Esophagus mucosa (tissue), 1 donor: ENCODE results near the gene ZNF746. TPM values are rescaled to one million over a fixed set of nuclear protein-coding genes. Genes with fewer than 3 reads are reported as not detected.
"Not testable (repeated sequence)": the region's sequence is repeated elsewhere in the genome, so short reads cannot be mapped to it uniquely, and the experiment has no call there.

Source experiments
- ATAC-seq: fragments of 200-7000 bp; cut with Tn5 transposase; one replicate; pipeline ENCODE4 v1.9.1; 2020
- total RNA-seq: library from RNA; stranded (reverse); gene quantifications from one replicate; pipeline ENCODE4 v1.2.4, GENCODE V29; 2023
- donor health status: DM: yes; HTN: yes; CAD: no.

The ZNF746 gene
- total RNA-seq, 1 donor from 2014 or later: 7.9 TPM

DNA sequence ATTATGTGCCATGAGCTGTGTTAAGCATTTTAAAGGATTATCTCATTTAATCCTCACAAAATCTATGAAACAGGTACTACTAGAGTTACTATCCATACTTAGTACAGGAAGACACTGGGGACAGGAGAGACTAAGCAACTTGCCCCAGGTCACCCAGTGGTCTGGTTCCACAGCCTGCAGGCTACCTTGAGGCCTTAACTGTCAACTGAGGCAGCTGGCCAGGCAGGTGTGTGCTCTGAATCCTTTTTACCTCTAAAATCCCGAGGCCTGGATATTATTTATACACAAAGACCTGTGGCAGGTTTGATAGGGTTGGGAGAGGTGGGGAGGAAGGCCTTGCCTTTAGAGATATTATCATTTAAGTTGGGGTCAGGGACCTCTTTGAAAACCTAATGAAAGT lies 39.8 kb downstream of the ZNF746 start:
- ATAC-seq: no peak

DNA sequence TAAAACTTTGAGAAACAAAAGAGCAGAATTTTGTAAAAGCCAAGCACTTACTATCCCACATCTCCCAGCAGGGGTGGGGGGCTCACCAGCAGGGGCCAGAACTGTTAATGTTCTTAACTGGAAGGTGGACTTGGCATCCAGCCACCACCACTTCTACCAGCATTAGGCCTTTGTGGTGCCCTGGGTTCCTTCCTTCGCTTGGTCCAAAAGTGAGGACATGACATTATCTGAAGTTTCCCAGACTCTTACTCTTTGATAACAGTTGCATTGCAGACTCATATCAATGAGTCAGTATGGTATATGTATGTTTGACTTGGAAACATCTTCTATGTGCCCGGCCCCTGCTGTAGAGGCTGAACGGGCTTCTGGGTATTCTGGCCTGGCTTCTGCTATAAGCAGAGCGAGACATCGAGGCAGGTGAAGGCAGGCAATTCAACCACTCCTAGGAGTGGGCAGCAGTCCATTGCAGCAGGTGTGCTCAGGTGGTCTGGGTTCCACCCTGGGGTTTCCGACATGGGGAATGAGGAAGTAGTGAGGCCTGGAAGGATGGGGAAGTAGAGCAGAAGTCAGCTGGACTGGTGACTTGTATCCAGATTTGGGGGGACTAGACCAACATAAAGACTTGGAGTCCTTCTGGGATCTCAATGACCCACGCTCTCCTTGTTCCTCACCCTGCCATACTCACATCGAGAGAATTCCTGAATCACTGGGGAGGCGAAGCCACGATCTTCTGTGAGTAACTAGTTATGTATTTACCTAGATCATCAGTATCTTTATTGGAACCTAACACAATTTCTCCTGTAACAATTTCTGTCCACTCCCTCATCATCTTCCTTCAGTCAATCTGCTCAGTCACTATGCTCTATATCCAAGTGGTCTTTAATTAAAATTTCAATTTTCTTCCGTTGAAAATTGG lies 40.8 kb downstream of the ZNF746 start:
- ATAC-seq: no peak

DNA sequence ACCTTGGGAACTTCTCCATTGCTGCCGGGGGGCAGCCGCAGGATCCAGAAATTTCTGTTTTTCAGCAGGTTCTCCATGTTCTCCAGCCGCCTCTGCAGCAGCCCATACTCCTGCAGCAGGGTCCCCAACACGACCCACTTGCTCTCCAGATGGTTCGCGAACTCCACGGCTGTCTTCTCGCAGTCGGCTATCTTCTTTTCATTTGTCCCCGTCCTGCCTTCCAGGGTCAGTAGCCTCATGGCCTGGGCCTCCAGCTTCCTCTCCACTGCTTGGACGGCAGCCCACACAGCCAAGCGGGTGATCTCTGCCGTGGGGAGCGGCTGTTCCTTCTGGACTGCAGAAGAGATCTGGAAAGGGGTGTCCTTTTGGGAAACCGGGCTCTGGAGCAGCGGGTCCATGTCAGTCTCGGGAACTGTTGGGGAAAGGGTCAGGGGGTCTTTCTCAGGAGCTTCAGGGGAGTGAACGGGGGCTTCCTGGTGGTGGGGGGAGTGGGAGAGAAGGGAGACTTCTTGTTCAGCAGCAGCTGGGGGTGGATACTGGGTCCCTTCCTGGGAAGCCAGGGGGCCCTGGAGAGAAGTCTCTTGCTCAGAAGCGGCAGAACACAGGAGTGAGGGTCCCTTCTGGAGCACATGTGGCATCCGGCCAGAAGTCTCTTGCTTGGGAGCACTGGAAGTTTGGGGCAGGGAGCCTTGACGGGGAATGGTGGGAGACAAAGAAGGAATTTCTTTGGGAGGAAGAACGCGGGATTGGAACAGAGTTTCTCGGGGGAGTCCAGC lies 42.2 kb downstream of the ZNF746 start:
- ATAC-seq: no peak

DNA sequence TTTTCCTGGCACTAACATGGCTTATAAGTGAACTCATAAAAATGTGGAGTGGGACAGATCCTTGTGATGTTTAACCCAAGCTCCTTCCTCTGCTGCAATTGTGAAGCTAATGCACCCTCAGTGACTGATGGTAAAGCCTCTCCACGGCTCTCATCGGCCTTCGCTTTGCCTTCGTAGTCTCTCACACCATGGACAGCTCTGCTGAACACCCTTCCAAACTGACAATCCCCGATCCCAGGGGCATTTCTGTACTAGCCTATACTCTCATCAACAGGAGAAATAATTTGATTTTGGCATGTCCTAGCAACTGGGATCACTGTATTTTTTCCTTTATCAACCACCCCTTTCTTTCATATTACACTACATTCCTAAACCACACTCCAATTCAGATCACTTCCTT lies 42.9 kb downstream of the ZNF746 start:
- no peak for ATAC-seq

DNA sequence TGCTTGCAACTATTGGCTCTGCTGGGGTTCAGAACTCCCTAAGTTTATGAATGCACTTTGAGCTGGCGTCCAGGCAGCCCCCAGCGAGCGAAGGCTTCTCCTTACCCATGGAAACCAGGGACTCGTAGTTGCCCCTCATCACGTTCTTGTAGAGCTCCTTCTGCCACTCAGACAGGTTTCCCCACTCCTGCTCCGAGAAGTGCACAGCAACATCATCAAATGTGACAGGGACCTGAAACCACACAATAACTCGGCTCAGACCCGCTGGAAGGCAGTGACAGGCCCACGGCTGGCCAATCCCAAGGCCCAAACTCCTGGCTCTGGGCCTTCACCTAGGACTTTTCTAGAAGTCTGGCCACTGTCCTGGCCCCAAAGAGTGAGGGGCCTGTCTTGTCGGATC lies 43.6 kb downstream of the ZNF746 start:
- no peak for ATAC-seq

DNA sequence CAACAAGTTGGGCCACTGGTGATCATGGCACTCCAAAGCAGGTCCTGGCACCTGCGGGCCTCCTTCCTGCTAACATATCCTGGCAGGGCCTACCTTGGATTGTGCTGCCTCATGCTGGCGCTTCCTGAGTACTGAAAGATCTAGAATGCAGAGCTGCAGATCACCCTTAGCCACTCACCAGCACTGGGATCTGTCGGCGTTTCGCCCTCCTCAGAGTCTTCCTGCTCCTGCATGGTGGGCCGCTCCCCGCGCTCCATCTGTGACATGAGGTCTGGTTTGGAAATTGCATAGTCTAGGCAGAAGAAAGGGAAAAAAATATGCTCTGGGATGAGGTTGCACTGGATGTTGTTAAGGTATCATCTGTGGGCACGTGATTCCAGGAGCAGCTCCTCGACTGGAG lies 46.8 kb downstream of the ZNF746 start:
- no peak for ATAC-seq

DNA sequence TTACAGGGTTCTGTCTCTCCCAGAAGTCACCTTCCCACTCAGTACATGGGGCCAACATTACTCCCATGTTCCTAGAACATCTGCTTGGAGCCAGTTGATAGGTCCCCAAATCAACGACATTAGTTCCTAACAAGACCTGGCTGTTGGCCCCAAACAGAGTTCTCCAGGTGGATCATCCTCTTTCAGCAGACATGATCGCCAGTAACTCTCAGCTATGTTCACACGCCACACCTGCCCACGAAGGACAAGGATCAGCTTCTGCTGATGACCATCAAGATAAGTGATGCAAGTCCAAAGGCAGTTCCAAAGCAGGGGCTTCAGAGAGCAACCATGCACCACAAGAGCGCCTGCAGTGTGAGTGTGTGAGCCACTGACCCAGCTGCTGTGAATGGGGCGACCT lies 47.7 kb downstream of the ZNF746 start:
- ATAC-seq: no peak

DNA sequence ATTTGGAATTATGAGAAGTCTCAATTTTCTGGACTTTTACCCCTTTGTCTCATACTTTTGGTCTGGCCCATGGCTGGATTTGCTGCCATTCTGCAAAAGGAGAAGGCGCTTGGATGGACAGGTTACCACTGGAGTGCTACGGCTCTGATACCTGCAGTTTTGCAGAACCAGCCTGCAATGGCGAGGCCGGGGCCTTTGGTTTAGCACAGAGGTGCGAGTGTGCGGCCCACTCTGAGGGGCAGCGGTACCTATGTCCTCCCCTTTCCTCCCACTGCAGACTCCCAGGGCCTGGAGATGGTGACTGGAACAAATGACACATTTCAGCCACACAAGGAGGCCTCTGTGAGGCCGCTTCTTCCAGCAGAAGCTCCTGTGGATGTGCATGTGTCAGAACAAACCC lies 48.6 kb downstream of the ZNF746 start:
- ATAC-seq: no peak

DNA sequence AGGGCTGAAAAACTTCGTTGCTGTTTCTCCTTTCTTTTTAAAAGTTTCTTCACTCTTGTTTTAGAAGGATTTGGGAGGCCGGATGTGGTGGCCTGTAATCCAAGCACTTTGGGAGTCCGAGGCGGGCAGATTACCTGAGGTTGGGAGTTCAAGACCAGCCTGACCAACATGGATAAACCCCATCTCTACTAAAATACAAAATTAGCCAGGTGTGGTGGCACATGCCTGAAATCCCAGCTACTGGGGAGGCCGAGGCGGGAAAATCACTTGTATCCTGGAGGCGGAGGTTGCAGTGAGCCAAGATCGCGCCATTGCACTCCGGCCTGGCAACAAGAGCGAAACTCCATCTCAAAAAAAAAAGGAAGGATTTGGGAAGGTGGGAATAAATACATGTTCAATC lies 51.6 kb downstream of the ZNF746 start:
- ATAC-seq: not testable (repeated sequence)

DNA sequence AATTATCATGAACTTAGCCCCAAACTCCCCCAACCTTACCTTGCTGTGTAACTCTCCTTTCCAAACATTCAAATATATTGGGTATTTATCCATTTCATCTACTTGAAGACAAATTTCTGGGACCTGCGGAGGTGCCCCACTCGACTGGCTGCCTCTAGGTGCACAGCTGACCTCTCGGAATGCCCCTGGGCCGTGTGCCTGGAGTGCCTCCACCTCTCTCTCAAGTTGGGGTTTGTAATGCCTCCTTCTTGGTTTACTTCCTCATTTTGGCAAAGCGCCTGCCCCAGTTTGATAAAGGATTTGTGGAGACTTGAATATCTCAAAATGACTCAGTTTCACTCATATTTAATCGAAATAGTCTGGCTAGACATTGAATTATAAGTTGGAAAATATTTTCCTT lies 53.3 kb downstream of the ZNF746 start:
- ATAC-seq: no peak

DNA sequence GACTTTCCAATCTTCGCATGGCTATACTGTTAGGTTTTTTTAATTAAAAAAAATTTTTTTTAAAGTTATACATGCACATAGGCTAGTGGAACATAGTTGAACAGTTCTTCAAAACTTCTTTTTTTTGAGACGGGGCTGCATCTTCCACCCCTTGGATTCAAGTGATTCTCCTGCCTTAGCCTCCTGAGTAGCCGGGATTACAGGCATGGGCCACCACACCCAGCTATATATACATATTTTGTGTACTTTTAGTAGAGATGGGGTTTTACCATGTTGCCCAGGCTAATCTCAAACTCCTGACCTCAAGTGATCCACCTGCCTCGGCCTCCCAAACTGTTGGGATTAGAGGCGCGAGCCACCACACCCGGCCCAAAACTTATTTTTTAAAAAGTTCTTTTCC lies 54.1 kb downstream of the ZNF746 start:
- no peak for ATAC-seq

DNA sequence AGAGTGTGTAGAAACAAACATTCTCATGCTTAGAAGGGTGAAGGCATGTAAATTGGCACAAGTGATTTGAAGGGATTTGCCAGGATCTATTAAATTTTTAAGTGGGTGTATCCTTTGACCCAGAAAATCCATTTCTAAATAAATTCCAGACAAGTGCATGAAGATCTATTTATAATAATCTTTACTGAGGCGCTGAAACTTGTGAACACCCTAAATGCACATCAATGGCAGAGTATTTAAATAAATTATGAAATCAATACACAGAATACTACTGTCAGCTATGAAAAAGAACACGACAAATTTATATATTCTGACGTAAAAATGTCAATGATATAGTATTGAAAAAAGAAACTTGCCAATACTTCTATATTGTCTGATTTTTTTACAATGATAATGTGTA lies 54.7 kb downstream of the ZNF746 start:
- no peak for ATAC-seq

DNA sequence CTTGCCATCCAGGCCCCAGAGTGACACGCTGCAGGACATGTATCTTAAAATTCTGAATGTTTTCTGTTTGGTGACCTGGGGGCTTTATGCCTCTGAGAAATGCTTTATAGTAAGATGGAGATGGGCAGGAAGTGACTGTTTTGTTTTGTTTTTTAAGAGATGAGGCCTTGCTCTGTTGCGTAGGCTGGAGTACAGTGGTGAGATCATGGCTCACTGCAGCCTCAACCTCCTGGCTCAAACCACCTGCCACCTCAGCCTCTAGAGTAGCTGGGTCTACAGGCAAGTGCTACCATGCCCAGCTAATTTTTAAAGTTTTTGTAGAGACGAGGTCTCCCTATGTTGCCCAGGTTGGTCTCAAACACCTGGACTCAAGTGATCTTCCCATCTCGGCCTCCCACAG lies 57.4 kb downstream of the ZNF746 start:
- ATAC-seq: no peak

DNA sequence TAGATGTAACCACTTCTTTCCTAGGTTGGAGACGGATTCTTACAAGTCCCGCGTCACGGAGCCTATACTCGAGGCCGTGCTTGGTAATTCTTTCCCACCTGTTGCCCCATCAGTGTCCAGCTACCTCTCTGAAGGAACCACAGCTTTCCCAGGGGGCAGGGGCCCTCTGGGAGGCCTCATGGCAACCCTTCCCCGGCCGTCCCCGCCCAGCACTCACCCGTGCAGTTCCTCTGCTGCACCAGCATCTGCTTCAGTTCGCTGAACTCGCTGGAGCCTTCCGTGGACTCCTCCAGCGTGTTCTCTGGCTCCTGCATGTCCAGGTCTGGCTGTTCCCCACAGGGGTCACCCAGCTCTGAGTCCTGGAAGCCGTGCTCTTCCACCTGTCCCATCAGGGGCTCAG lies 61.3 kb downstream of the ZNF746 start:
- ATAC-seq: no peak

DNA sequence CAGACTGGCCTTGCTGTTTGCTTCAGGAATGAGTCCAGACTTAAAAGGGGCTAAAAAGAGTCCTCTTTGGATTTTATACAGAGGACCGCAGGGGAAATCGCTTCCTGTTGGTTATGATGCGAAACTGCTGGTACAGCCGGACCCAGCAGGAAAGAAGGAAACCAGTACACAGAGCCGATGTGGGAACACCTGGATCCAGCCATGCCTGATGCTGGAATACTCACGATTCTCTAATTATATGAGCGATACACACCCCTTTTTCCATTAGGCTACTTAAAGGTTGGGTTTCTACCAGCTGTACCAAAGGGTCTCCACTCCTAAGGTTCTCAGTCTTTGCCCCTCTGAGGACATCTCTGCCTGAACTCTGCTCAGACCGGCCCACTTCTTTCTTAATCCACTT lies 64.5 kb downstream of the ZNF746 start:
- no peak for ATAC-seq

DNA sequence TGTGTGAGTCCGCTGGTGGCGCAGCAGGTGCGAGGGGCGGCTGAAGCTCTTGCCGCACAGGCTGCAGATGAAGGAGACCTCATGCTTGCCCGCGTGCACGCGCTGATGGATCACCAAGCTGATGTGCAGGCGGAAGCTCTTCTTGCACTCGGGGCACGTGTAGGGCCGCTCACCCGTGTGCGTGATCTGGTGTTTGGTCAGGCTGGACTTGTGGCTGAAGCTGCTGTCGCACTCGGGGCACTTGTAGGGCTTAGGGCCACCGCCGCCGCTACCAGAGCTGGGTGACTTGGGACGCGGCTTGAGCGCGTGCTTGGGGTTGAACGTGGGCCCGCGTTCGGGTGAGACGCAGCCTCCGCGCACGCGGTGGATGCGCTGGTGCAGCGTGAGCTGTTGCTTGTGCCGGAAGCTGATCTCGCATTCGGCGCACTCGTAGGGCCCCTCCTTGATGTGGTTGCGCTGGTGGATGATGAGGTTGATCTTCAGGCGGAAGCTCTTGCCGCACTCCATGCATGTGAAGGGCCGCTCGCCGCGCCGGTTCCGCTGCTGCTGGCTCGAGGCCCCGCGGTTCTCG lies 65.4 kb downstream of the ZNF746 start:
- ATAC-seq: no peak

DNA sequence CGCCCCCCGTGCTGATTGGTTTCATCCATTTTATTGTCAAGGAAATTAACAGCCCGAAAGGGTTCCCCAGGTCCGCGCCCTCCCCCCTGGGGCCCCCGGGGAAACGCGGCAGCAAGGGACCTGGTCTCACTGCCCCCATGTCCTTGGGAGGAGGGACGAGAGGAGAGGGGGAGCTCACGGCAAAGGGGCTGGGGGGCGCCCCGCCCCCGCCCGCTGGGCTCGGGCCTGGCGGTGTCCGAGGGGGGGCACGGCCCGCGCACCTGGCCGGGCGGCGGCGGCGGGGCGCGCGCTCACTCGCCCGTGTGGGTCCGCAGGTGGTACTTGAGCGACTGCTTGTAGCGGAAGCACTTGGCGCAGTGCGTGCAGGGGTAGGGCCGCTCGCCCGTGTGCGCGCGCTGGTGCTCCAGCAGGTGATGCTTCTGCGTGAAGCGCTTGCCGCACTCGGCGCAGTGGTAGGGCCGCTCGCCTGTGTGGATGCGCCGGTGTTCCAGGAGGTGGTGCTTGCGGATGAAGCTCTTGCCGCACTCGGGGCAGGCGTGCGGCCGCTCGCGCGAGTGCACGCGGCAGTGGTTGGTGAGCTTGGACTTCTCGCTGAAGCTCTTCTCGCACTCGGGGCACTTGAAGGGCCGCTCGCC lies 66.0 kb downstream of the ZNF746 start:
- ATAC-seq: no peak

DNA sequence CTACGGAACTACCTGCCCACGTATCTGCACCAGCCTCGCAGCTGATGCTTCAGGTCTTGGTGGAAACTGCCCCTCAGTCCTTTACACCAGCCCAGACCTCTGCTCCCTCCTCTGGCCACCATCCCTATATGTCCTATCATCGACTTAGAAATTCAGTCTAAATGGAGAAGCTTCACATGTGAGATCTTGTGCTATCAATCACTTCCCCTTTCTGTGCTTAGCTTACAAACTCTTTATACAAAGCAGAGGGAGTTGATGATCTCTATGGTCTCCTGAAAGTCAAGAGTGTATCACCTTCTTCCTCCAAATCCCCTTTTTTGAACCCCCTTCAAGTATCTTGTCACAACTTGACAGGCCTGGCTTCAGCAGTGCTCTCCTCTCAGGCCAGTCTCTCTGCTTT lies 67.4 kb downstream of the ZNF746 start:
- ATAC-seq: no peak

DNA sequence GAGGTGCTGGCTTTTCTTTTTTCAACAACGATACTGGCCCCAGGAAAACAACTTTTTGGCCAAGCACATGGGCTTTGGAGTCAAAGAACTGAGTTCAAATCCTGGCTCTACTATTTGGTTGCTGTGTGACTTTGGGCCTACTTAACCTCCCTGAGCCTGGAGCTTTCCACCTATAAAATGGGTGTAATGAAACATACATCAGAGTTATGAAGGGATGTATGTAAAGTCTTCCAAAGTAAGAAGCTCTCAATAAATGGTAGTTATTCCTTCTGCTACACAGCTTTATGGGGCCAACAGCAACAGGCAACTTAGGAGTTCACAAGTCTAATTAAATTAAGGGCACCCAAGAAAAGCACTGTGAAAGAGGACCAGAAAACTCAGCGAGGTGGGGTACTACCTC lies 69.7 kb downstream of the ZNF746 start:
- ATAC-seq: no peak

DNA sequence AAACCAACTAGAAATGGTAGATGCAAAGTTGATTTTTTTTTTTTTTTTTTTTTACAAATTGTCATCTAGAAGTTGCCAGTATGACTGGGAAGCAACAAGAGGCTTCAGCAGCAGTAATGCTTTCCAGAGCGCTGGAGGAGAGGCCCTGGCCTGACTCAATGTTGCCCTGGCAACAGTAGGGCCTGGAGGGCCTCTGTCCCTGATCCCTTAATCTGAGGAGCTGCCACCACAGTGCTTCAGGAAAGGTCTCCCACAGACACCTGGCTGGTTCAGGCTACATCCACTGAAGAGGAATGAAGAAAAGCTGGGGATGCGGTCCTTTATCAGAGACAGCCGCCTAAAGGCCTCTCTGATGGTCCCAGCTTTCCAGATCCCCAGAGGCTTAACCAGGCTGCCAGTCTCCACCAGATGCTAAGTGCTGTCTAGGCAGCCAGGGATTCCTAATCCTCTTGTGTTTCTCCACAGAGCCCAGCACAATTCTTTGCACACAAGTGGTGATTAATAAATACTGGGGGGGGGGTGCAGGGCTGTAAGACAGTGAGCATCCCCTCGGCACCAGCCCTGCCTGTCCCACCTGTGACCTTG lies 70.4 kb downstream of the ZNF746 start:
- no peak for ATAC-seq

DNA sequence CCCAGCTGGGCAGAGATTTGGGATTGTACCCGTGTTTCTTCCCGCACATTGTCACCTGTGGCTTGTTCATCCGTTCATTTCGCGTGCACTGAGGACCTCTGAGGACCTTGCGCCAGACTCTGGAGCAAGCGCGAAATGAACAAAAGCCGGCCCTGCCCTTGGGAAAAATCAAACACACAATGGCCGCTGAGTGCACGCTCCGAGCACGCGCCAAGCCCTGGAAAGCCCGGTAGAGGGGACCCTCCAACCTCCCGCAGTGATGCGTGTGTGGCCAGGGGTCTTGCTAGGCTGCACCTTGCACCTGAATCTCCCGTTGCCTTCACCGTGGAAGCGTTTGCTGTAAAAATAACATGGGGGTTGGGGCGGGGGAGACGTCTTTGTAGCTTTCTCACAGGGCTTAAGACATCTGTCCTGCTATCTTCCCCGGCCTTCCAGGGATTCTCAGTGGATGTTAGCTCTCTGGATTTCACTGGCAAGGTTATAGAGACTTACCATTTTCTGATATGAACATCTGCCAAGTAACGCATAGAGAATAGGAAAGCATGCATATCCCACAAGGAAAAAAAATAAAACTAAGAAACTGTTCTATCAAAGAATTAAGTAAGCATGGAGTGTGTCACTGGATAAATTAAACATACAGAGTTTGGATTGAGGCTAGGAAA lies 74.0 kb downstream of the ZNF746 start:
- ATAC-seq: no peak

DNA sequence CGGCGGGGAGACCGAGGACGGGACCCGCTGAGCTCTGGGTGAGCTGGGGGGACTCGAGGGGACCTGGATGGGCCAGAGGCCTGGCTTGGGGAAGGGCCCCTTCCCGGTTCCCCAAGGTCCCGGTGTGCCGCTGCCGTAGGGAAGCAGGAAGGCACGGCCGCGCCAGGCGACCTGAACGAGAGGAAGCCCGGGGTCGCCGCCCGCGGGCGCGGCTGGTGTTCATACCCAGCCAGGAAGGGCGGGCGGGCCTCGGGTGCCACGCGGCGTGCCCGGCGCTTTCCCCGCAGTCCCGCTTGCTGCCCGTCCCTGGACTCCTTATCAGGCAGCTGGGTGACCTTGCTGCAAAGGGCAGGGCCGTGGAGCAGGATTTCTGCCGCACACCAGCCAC lies 74.7 kb downstream of the ZNF746 start:
- peak; percentile 21 for ATAC-seq
